Endodermal cell (in vitro differentiated cells): ENCODE data around the gene PACRGL. TPM values are rescaled to one million over a fixed set of nuclear protein-coding genes. Genes with fewer than 3 reads are reported as not detected.

ENCODE experiments used
- DNase-seq: peaks from one replicate; pipeline ENCODE4 v3.0.0-alpha.2; 2017
- H3K27ac ChIP-seq: 2 replicates; pipeline ENCODE4 v1.5.1; 2013; ENCODE audit warnings: mild to moderate bottlenecking, low read depth, low read length, moderate library complexity
- H3K27me3 ChIP-seq: 2 replicates; pipeline ENCODE4 v1.6.1; 2013; ENCODE audit warnings: mild to moderate bottlenecking, low read length, moderate library complexity; ENCODE audit not compliant: insufficient read depth, control insufficient read depth, poor library complexity, severe bottlenecking
- H3K36me3 ChIP-seq: 2 replicates; pipeline ENCODE4 v1.7.0; 2013; ENCODE audit warnings: mild to moderate bottlenecking, low read length, moderate library complexity; ENCODE audit not compliant: control insufficient read depth, insufficient read depth
- H3K4me1 ChIP-seq: one replicate; pipeline ENCODE4 v1.7.0; 2013; ENCODE audit warnings: low read length; ENCODE audit not compliant: control insufficient read depth, insufficient read depth
- H3K4me3 ChIP-seq: 2 replicates; pipeline ENCODE4 v1.5.1; 2013; ENCODE audit warnings: mild to moderate bottlenecking, low read length, moderate library complexity
- H3K9ac ChIP-seq: 2 replicates; pipeline ENCODE4 v1.6.1; 2013; ENCODE audit warnings: mild to moderate bottlenecking, low read length, moderate library complexity; ENCODE audit not compliant: poor library complexity, severe bottlenecking; ENCODE audit errors: extremely low read depth
- H3K9me3 ChIP-seq: 2 replicates; pipeline ENCODE4 v1.6.1; 2013; ENCODE audit warnings: mild to moderate bottlenecking, low read length, moderate library complexity; ENCODE audit not compliant: control insufficient read depth
- H3K27ac Mint-ChIP-seq: 2 replicates; pipeline ENCODE4 v1.8.0; 2020; ENCODE audit warnings: mixed read lengths
- H3K27me3 Mint-ChIP-seq: 2 replicates; pipeline ENCODE4 v1.8.0; 2021; ENCODE audit warnings: mild to moderate bottlenecking, mixed read lengths; ENCODE audit not compliant: insufficient read depth
- H3K36me3 Mint-ChIP-seq: 2 replicates; pipeline ENCODE4 v1.8.0; 2020; ENCODE audit warnings: low read depth, mixed read lengths
- H3K4me1 Mint-ChIP-seq: 2 replicates; pipeline ENCODE4 v1.8.0; 2020; ENCODE audit warnings: mixed read lengths
- H3K4me3 Mint-ChIP-seq: 2 replicates; pipeline ENCODE4 v1.8.0; 2020; ENCODE audit warnings: mild to moderate bottlenecking, moderate library complexity, mixed read lengths
- H3K9me3 Mint-ChIP-seq: 2 replicates; pipeline ENCODE4 v1.8.0; 2020; ENCODE audit warnings: mild to moderate bottlenecking, mixed read lengths
- CTCF ChIP-seq: fragments of 200-600 bp; sonication (generic); conservative IDR thresholded peaks from 2 replicates; pipeline ENCODE4 v1.5.0; 2021; ENCODE audit warnings: antibody characterized with exemption, mild to moderate bottlenecking
- WGBS, 2 experiments: methylation state at CpG; one replicate each; pipeline versions ENCODE4 v1.1.5 to v1.1.7; 2013; ENCODE audit warnings: missing lambda C conversion rate in 2 of 2, mixed read lengths in 1 of 2; ENCODE audit not compliant: insufficient coverage in 1 of 2, insufficient read length in 1 of 2; 5-methylcytosine and 5-hydroxymethylcytosine counted together
- total RNA-seq, 2 donors: library from RNA; stranded (reverse); fragmentation: NEBNext Ultra II Directional in 1 of 2; extraction: Animal tissue kit (Norgen Biotek cat#: 25700) in 1 of 2; gene quantifications; 2 replicates in 1 of 2; 3 replicates in 1 of 2; pipeline ENCODE4 v1.2.1, GENCODE V29; 2021

PACRGL gene
- total RNA-seq, 2 donors from 2014 or later = 19.4 to 24.2 TPM

GRCh38 chr4:20679951-20680350 is 20.3 kb upstream of the PACRGL start:
- Mint-ChIP-seq H3K36me3 (no peaks in the 10 kb centered on the region), H3K4me1 (peaks cover 17% of the 10 kb centered on the region), H3K9me3 (peaks cover 5% of the 10 kb centered on the region), H3K4me3 (no peak overlapping the region), H3K27me3 (peaks cover 97% of the 10 kb centered on the region), H3K27ac (no peak overlapping the region)
- no peak overlapping the region for H3K27ac ChIP-seq
- TF ChIP-seq CTCF = no peak
- no peaks in the 10 kb centered on the region for H3K36me3 ChIP-seq
- peaks cover 5% of the 10 kb centered on the region for H3K9me3 ChIP-seq
- H3K27me3 ChIP-seq = peaks cover 88% of the 10 kb centered on the region
- H3K4me1 ChIP-seq = peaks cover 2% of the 10 kb centered on the region
- H3K4me3 ChIP-seq = no peak overlapping the region
- no peak for DNase-seq
- 84 to 100% methylated on average over 1 of the region's 1 CpG for WGBS, 2 experiments
- H3K9ac ChIP-seq = no peak overlapping the region

GRCh38 chr4:20680736-20681135 is 19.5 kb upstream of the PACRGL start:
- peaks cover 82% of the 10 kb centered on the region for H3K27me3 ChIP-seq
- no peak for DNase-seq
- Mint-ChIP-seq H3K4me3 (no peak overlapping the region), H3K27ac (no peak overlapping the region), H3K36me3 (no peaks in the 10 kb centered on the region), H3K27me3 (peaks cover 89% of the 10 kb centered on the region), H3K4me1 (peaks cover 20% of the 10 kb centered on the region), H3K9me3 (peaks cover 5% of the 10 kb centered on the region)
- H3K4me3 ChIP-seq = no peak overlapping the region
- peaks cover 5% of the 10 kb centered on the region for H3K9me3 ChIP-seq
- 89 to 100% methylated on average over 1 of the region's 1 CpG for WGBS, 2 experiments
- no peaks in the 10 kb centered on the region for H3K36me3 ChIP-seq
- no peak overlapping the region for H3K9ac ChIP-seq
- no peak overlapping the region for H3K27ac ChIP-seq
- H3K4me1 ChIP-seq = peaks cover 3% of the 10 kb centered on the region
- no peak for TF ChIP-seq CTCF

GRCh38 chr4:20681271-20681670 is 19.0 kb upstream of the PACRGL start:
- H3K9ac ChIP-seq = no peak overlapping the region
- DNase-seq = no peak
- Mint-ChIP-seq H3K27ac (no peak overlapping the region), H3K9me3 (peaks cover 5% of the 10 kb centered on the region), H3K27me3 (peaks cover 88% of the 10 kb centered on the region), H3K36me3 (no peaks in the 10 kb centered on the region), H3K4me1 (peaks cover 15% of the 10 kb centered on the region), H3K4me3 (no peak overlapping the region)
- H3K27me3 ChIP-seq = peaks cover 87% of the 10 kb centered on the region
- peaks cover 5% of the 10 kb centered on the region for H3K9me3 ChIP-seq
- no peaks in the 10 kb centered on the region for H3K36me3 ChIP-seq
- no peak overlapping the region for H3K27ac ChIP-seq
- 83 to 100% methylated on average over 1 of the region's 1 CpG for WGBS, 2 experiments
- no peak overlapping the region for H3K4me3 ChIP-seq
- no peak for TF ChIP-seq CTCF
- peaks cover 3% of the 10 kb centered on the region for H3K4me1 ChIP-seq
